ENCODE measurements around the gene RANBP10.

DNA sequence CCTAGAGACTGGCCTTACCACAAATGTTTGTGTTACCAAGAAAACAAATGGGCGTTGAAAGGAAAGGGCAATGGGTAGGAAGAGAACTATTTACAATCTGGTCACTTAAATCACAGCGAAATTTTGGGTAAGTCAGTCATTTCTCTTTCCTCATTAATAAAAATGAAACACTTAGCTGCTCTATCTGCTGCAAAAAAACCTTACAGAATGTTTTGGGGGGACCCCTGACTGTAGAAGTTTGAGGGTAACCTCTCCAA, 39.6 kb upstream of the RANBP10 start:
- TF ChIP-seq, protein P1, sequence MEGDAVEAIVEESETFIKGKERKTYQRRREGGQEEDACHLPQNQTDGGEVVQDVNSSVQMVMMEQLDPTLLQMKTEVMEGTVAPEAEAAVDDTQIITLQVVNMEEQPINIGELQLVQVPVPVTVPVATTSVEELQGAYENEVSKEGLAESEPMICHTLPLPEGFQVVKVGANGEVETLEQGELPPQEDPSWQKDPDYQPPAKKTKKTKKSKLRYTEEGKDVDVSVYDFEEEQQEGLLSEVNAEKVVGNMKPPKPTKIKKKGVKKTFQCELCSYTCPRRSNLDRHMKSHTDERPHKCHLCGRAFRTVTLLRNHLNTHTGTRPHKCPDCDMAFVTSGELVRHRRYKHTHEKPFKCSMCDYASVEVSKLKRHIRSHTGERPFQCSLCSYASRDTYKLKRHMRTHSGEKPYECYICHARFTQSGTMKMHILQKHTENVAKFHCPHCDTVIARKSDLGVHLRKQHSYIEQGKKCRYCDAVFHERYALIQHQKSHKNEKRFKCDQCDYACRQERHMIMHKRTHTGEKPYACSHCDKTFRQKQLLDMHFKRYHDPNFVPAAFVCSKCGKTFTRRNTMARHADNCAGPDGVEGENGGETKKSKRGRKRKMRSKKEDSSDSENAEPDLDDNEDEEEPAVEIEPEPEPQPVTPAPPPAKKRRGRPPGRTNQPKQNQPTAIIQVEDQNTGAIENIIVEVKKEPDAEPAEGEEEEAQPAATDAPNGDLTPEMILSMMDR (IDR thresholded peaks at IDR 0.05) = no peak
- TF ChIP-seq EP300 (IDR thresholded peaks at IDR 0.05) (no peak), POLR2A (IDR thresholded peaks at IDR 0.05; ENCODE audit: low read depth) (no peak)
